OCI-LY1 (cell line): Measurements from ENCODE around the gene RANBP17.

Experiments used
- H2AFZ ChIP-seq: fragments of 200-600 bp; sonication (generic), shearing (Covaris generic); 2 replicates; pipeline ENCODE4 v1.6.0; 2014; ENCODE audit warnings: antibody characterized with exemption, mild to moderate bottlenecking, low read length
- H3F3A ChIP-seq: fragments of 200-600 bp; sonication (generic), shearing (Covaris generic); 2 replicates; pipeline ENCODE4 v1.6.0; 2014; ENCODE audit warnings: mild to moderate bottlenecking, antibody characterized with exemption, low read length, moderate library complexity; ENCODE audit not compliant: insufficient read depth
- H3K27ac ChIP-seq: fragments of 200-600 bp; sonication (generic); 2 replicates; pipeline ENCODE4 v1.5.1; 2014; ENCODE audit warnings: low read length, mixed run types, mild to moderate bottlenecking, low read depth; ENCODE audit not compliant: poor library complexity, severe bottlenecking
- H3K27me3 ChIP-seq: fragments of 200-600 bp; sonication (generic); 2 replicates; pipeline ENCODE4 v1.6.0; 2014; ENCODE audit warnings: antibody characterized with exemption, mild to moderate bottlenecking, low read length, moderate library complexity; ENCODE audit not compliant: insufficient read depth
- H3K36me3 ChIP-seq: fragments of 200-600 bp; sonication (generic); 2 replicates; pipeline ENCODE4 v1.6.1; 2014; ENCODE audit warnings: mild to moderate bottlenecking, antibody characterized with exemption, low read length, moderate library complexity, mixed read lengths; ENCODE audit not compliant: insufficient read depth
- H3K4me1 ChIP-seq: fragments of 200-600 bp; sonication (generic); 2 replicates; pipeline ENCODE4 v1.5.1; 2014; ENCODE audit warnings: mild to moderate bottlenecking, low read length, moderate library complexity; ENCODE audit not compliant: insufficient read depth, severe bottlenecking
- H3K4me2 ChIP-seq: fragments of 200-600 bp; sonication (generic), shearing (Covaris generic); 2 replicates; pipeline ENCODE4 v1.6.1; 2014; ENCODE audit warnings: low read length
- H3K4me3 ChIP-seq: fragments of 200-600 bp; sonication (generic); 2 replicates; pipeline ENCODE4 v1.5.1; 2014; ENCODE audit warnings: low read length, low read depth, mild to moderate bottlenecking, mixed read lengths; ENCODE audit not compliant: poor library complexity, severe bottlenecking
- H3K79me2 ChIP-seq: fragments of 200-600 bp; shearing (Covaris generic); 2 replicates; pipeline ENCODE4 v1.6.1; 2016; ENCODE audit warnings: mixed run types, low read length, mixed read lengths; ENCODE audit not compliant: insufficient read depth
- H3K9ac ChIP-seq: fragments of 200-600 bp; sonication (generic), shearing (Covaris generic); 2 replicates; pipeline ENCODE4 v1.6.1; 2014; ENCODE audit warnings: mild to moderate bottlenecking, low read length, mixed read lengths
- H3K9me2 ChIP-seq: fragments of 200-600 bp; sonication (generic), shearing (Covaris generic); 2 replicates; pipeline ENCODE4 v1.6.1; 2014; ENCODE audit warnings: low read depth, mild to moderate bottlenecking, low read length, mixed read lengths
- H3K9me3 ChIP-seq: fragments of 200-600 bp; shearing (Covaris generic); 2 replicates; pipeline ENCODE4 v1.6.1; 2014; ENCODE audit warnings: low read length, mixed read lengths
- H4K20me1 ChIP-seq: fragments of 200-600 bp; sonication (generic), shearing (Covaris generic); 2 replicates; pipeline ENCODE4 v1.6.0; 2016; ENCODE audit warnings: mild to moderate bottlenecking, low read length; ENCODE audit not compliant: insufficient read depth
- EZH2 ChIP-seq: fragments of 200-600 bp; sonication (generic), shearing (Covaris generic); IDR thresholded peaks from 2 replicates; pipeline ENCODE4 v1.8.0; 2017; ENCODE audit warnings: borderline replicate concordance, mixed run types, mild to moderate bottlenecking, antibody characterized with exemption, low read length, moderate library complexity, mixed read lengths
- TF ChIP-seq, protein P1 (sequence below): fragments of 200-600 bp; sonication (generic), shearing (Covaris generic); IDR thresholded peaks from 2 replicates; pipeline ENCODE4 v1.5.1; 2017; ENCODE audit warnings: mild to moderate bottlenecking, antibody characterized with exemption, low read length, moderate library complexity, mixed read lengths

RANBP17 gene

DNA sequence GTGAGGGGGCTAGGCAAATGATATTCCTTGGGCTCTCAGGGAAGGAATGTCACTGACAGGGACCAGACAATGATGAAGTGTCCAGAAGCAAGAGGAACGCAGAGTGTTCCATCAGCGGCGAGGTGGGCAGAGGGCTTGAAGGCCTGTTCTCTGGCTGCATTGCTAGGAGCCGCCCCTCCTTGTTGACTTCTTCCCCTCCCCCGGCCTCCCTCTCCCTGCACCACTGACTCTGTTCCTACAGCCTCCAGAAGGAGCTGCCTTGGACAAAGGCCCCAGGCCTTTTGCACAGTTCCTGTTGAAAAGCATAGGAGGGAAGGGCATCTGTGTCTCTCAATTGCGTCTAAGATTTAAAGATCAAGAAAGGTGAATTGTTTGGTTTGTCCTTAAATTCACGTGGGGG lies 459.6 kb downstream of the RANBP17 start:
- H3K27me3 ChIP-seq, result no peaks in the 10 kb centered on the region; the same call in 1 of the 2 replicates
- H2AFZ ChIP-seq, result no peak overlapping the region
- H3K36me3 ChIP-seq, result no peaks in the 10 kb centered on the region
- H3K9me3 ChIP-seq, result no peaks in the 10 kb centered on the region
- H3K4me2 ChIP-seq, result no peak overlapping the region
- no peak overlapping the region for H3K9ac ChIP-seq
- H3K4me1 ChIP-seq, result no peaks in the 10 kb centered on the region
- H3K79me2 ChIP-seq, result no peaks in the 10 kb centered on the region
- no peaks in the 10 kb centered on the region for H3K9me2 ChIP-seq
- H4K20me1 ChIP-seq, result no peaks in the 10 kb centered on the region
- H3K27ac ChIP-seq, result no peak overlapping the region
- no peak overlapping the region for H3K4me3 ChIP-seq
- TF ChIP-seq, protein P1, sequence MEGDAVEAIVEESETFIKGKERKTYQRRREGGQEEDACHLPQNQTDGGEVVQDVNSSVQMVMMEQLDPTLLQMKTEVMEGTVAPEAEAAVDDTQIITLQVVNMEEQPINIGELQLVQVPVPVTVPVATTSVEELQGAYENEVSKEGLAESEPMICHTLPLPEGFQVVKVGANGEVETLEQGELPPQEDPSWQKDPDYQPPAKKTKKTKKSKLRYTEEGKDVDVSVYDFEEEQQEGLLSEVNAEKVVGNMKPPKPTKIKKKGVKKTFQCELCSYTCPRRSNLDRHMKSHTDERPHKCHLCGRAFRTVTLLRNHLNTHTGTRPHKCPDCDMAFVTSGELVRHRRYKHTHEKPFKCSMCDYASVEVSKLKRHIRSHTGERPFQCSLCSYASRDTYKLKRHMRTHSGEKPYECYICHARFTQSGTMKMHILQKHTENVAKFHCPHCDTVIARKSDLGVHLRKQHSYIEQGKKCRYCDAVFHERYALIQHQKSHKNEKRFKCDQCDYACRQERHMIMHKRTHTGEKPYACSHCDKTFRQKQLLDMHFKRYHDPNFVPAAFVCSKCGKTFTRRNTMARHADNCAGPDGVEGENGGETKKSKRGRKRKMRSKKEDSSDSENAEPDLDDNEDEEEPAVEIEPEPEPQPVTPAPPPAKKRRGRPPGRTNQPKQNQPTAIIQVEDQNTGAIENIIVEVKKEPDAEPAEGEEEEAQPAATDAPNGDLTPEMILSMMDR, result no peak
- no peak for TF ChIP-seq EZH2
- H3F3A ChIP-seq, result no peaks in the 10 kb centered on the region

DNA sequence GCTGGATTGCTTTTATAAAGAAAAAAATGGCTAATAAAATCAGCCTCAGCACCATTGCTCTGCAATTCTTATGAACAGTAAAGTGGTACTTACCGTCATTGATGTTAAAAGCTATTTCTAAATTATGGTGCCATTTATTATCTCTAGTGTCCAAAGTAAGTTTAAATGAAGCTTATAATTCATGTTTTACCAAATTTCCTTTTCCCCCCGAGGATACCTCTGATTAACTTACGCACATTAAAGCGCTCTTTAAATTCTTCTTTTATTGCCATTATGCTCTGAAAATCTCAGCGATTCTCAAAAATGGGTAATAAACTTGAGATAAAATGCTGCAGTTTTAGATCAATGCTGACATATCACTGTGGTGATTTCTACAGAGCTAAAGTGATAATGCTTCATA lies 460.7 kb downstream of the RANBP17 start:
- Histone ChIP-seq H4K20me1 (no peaks in the 10 kb centered on the region), H3K4me3 (no peak overlapping the region), H3K4me1 (no peaks in the 10 kb centered on the region), H3K9me3 (no peaks in the 10 kb centered on the region), H3K9me2 (no peaks in the 10 kb centered on the region), H3K27ac (no peak overlapping the region), H3F3A (no peaks in the 10 kb centered on the region), H3K4me2 (no peak overlapping the region), H2AFZ (no peak overlapping the region), H3K79me2 (no peaks in the 10 kb centered on the region), H3K36me3 (no peaks in the 10 kb centered on the region), H3K27me3 (no peaks in the 10 kb centered on the region; the same call in 1 of the 2 replicates), H3K9ac (no peak overlapping the region)
- TF ChIP-seq, protein P1, result no peak
- no peak for TF ChIP-seq EZH2

DNA sequence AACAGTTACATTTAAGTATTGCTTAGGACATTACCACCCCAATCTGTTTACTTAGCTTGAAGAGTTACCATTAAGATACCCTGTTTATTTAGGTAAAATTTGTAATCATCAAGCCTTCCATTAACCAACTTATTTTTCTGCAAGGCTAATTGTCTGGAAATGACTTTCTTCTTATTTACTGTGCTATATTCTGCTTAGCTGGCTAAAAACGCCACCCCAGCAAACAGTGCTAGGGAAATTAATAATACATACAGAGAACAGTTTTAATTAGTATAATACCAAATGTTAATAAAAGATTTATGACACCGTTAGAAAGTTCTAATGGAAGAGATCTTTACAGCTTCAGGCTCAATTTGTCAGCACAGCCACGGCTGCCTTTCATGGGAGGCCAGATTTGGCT lies 461.2 kb downstream of the RANBP17 start:
- H3K27ac ChIP-seq, result no peak overlapping the region
- no peaks in the 10 kb centered on the region for H3K79me2 ChIP-seq
- no peak overlapping the region for H3K4me2 ChIP-seq
- no peaks in the 10 kb centered on the region for H3K9me3 ChIP-seq
- H3K4me3 ChIP-seq, result no peak overlapping the region
- no peak overlapping the region for H3K9ac ChIP-seq
- TF ChIP-seq, protein P1, result no peak
- TF ChIP-seq EZH2, result no peak
- H3F3A ChIP-seq, result no peaks in the 10 kb centered on the region
- no peaks in the 10 kb centered on the region for H3K9me2 ChIP-seq
- no peaks in the 10 kb centered on the region; the same call in 1 of the 2 replicates for H3K27me3 ChIP-seq
- no peaks in the 10 kb centered on the region for H3K36me3 ChIP-seq
- H2AFZ ChIP-seq, result no peak overlapping the region
- H4K20me1 ChIP-seq, result no peaks in the 10 kb centered on the region
- H3K4me1 ChIP-seq, result no peaks in the 10 kb centered on the region
